Gastrocnemius medialis (tissue), 4 donors: Measurements from ENCODE around the gene RPS6KL1.
A peak's percentile ranks its signal among the peaks of the same experiment; 100 is the strongest.

ENCODE experiments used
- CTCF ChIP-seq, 5 experiments: fragments of 450-650 bp in 3 of 5; fragments of 200-600 bp in 2 of 5; sonication (generic) in 2 of 5; IDR thresholded peaks in 4 of 5; conservative IDR thresholded peaks in 1 of 5; 1 replicate in 4 of 5; 2 replicates in 1 of 5; pipeline ENCODE4 v1.5.1; 2016 to 2019; ENCODE audit warnings: antibody characterized with exemption in 5 of 5, mild to moderate bottlenecking in 3 of 5, moderate library complexity in 3 of 5
- POLR2A ChIP-seq, 2 donors: fragments of 450-650 bp; IDR thresholded peaks; one replicate each; pipeline ENCODE4 v1.6.1; 2017; ENCODE audit warnings: antibody characterized with exemption in 2 of 2, mild to moderate bottlenecking in 2 of 2, moderate library complexity in 2 of 2

DNA sequence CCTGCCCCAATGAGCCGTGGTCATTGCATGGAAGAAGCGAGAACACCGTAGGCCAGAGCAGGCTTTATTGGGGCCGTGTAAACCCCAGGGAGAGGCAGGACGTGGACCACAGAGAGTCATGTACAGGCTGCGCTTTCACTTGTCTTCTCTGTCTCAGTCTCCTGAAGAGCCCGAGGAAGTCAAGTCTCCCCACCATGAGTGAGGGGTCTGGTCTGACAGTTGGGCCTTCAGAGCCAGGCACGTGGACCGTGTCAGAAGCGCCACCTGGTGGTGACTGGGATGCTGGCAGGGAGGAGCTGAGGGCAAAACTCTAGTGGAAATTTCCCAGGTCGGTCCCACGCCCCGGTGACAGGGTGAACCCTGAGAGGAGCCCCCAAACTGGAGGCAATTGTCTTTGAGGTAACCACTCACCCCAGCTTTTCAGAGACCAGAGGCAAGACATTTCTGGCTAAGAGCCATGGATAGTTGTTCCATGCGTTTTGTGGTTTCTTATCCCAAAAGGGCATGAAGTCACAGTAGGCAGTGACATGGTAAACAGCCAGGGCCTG lies 17.4 kb downstream of the RPS6KL1 start:
- TF ChIP-seq CTCF (IDR thresholded peaks at IDR 0.05 in 4 of 5, conservative IDR thresholded peaks at IDR 0.05 in 1 of 5) = peak; percentile 89 to 96 (median 91)
- TF ChIP-seq POLR2A (IDR thresholded peaks at IDR 0.05) = no peak
